Right ventricle myocardium inferior (tissue), 1 donor: Measurements from ENCODE around the gene ST3GAL5. TPM values are rescaled to one million over a fixed set of nuclear protein-coding genes. Genes with fewer than 3 reads are reported as not detected.
A peak's percentile ranks its signal among the peaks of the same experiment; 100 is the strongest.
"Not testable (repeated sequence)": the region's sequence is repeated elsewhere in the genome, so short reads cannot be mapped to it uniquely, and the experiment has no call there.

Experiments
- ATAC-seq: fragments of 200-7000 bp; cut with Tn5 transposase; one replicate; pipeline ENCODE4 v1.9.1; 2020; ENCODE audit warnings: mild to moderate bottlenecking, moderate library complexity
- DNase-seq: peaks from one replicate; pipeline ENCODE4 v3.0.0; 2021; ENCODE audit errors: missing footprints
- intact Hi-C: fragments of 100-400 bp; cut with DNase I; formaldehyde crosslinking; loops from one replicate; pipeline ENCODE4 v1.11.0; 2022
- total RNA-seq: library from RNA; stranded (reverse); fragmentation: NEBNext Ultra II Directional; extraction: Animal tissue kit (Norgen Biotek cat#: 25700); gene quantifications from one replicate; pipeline ENCODE4 v1.2.1, GENCODE V29; 2021
- donor health status: DM: no; HTN: yes; CAD: no; lungs with severe emphysema.

ST3GAL5 gene
- total RNA-seq, 1 donor from 2014 or later: 6.8 TPM

DNA sequence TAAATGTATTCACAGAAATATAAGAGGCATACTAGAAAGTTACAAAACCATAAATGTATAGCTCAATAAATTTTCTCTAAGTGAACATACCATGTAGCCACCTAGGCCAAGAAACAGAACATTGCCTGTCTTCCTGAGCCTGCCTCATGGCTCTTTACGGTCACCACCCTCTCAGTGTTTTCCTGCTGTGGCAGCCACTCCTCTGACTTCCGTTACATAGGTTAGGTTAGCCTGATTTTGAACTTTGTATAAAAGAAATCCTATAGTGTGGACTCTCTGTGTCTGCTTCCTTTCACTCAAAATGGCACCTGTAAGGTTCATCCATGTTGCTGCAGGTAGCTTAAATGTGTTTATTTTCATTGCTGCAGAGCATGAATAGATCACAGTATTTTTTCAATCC, 11.6 kb upstream of the ST3GAL5 start:
- DNase-seq (no peak), ATAC-seq (no peak)
- intact Hi-C loops: no loop called here

DNA sequence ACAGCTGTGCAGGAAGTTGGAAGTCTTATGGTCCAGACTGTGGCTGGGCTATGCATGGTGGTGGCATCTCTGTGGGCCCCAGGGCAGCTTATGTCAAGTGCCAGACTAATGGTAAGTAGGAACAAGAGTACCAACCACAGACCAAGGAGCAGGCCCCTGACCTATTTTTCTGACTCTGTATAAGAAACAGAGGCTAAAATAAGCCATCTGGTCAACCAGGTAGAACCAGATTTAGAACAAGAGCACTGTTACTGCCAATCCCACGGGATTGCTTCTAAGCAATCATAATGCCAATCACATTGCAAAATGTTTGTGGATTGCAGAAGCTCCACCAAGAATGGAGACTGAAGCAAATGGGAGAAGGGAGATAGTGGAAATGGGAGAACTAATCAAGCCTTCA, 11.1 kb upstream of the ST3GAL5 start:
- DNase-seq (no peak), ATAC-seq (no peak)
- intact Hi-C loops: no loop called here

DNA sequence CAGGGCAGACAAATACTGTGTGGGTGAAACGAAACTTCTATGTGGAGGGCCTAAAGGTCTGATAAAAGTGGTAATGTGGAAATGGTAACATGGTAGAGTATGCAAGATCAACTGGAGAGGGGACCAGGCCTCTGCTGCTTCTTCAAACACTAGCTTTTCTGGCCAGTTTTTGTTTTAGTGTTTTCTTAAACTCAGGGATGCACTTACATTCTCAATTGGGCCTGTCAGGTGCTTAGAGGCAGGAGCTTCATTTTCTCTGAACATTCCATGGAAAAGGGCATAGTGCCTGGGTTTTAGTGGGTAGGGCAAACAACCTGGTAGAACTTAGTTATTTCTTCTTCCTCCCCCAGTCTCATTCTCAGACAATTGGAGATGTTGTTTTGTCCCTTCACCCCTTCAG, 10.5 kb upstream of the ST3GAL5 start:
- DNase-seq: no peak
- intact Hi-C loops: no loop called here
- no peak for ATAC-seq

DNA sequence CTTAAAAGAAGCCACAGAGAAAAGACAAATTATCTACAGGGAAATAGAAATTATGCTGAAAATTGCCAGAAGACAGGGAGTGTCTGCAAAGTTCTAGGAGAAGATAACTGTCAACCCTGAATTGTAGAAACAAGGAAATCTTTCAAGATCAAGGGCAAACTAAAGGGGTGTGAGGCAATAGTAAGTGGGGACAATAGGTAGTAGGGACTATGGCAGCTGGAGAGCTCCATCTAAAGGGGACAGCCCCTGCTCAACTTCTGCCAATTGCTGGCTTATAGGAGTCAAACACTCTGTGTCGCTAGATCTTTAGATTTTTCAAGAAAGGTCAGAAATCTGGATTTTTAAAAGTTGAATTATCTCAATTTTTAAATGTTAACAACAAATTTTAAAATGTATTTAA, 10.1 kb upstream of the ST3GAL5 start:
- DNase-seq: no peak
- ATAC-seq: no peak
- intact Hi-C loops: no loop called here

DNA sequence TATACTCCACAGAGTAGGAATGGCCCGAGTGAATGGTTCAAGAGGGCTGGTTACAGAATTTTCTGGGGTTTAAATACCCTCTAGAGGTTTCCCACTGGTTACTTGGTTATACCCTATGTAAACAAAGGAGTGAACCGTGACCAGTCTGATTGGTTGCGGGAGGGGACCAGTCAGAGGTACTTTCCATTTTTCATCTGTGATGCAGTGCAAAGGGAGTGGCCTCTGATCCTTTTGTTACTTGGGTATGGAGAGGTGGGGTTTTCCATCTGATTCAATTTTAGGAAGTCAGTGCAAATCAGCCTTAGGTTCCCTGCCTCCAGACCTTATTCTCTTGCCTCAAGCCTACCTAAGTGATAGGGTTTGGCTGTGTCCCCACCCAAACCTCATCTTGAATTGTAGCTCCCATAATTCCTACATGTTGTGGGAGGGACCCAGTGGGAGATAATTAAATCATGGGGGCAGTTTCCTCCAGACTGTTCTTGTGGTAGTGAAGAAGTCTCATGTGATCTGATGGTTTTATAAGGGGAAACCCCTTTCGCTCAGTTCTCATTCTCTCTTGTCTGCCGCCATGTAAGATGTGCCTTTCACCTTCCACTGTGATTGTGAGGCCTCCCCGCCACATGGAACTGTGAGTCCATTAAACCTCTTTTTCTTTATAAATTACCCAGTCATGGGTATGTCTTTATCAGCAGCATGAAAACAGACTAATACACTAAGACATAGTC, 5.9 kb upstream of the ST3GAL5 start:
- intact Hi-C loops, DNase-seq, ATAC-seq: not testable (repeated sequence)

DNA sequence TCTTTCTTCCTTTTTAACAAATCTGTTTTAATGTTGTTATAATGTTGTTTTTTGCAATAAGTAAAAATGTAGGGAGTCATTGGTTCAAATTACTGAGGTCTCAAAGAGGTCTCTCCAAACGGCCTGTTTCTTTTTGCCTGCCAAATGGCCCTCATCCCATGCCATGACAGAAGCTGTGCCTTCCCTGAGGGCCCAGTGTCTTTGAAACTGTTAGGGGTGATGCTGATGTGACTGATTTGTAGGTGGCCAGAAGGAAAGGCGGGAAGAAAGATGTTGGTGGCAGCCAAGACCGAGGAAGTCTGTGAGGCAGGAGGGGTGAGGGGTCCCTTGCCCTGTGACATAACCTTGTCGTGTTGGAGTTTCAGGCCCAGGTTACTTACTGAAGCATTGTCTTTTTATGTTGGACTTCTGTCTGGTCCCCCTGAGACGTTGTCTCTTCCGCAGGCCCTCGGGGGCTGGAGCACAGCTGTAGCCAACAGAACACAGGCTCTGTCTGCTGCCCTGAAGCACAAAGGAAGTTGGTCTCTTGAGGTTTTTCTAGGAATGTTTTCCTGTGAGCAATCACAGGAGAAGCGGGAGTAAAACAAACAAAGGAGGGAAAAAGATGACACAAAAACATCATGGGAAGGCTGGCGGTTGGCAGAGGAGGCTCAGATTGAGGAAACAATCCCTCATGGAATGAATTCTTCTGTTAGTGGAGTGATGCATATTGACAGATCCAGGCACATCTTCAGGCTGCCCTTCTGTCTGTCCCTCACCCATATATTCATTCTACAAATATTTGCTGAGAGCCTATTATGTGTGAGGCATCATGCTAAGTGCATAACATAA, 4.9 kb upstream of the ST3GAL5 start:
- intact Hi-C loops: no loop called here
- ATAC-seq: no peak
- DNase-seq: no peak

DNA sequence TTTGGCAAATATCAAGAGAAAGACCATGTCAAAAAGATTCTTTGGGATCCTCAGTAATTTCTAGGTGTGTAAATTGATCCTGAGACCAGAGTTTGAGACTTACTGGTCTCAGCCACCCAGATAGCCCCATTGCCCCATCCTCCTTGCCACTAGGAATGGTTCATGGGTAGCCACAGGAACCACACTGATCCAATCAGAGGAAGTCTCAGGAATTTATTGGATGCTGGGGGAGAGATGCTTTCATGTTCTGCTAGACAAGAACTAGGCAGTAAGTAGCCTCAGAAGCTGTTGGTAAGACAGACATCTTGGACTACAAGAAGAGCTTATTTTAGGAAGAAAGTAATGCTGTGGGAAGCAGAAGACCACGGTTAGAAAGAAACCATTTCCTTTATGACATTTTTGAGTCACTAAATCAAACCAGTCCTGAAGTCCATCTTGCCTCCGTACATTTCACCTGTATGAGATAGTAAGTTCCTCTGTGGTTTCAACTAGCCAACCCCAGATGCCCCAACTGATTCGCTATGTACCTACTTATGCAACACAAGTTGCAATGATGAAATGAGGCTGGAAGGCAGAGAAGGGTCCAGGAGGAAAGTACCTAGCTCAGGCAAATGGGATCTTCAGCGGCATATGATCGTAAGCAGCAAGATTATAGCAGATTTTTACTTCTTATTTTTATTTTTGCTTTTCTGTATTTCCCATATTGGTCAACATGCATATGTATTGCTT, 3.6 kb upstream of the ST3GAL5 start:
- ATAC-seq (no peak), DNase-seq (no peak)
- intact Hi-C loops: no loop called here

DNA sequence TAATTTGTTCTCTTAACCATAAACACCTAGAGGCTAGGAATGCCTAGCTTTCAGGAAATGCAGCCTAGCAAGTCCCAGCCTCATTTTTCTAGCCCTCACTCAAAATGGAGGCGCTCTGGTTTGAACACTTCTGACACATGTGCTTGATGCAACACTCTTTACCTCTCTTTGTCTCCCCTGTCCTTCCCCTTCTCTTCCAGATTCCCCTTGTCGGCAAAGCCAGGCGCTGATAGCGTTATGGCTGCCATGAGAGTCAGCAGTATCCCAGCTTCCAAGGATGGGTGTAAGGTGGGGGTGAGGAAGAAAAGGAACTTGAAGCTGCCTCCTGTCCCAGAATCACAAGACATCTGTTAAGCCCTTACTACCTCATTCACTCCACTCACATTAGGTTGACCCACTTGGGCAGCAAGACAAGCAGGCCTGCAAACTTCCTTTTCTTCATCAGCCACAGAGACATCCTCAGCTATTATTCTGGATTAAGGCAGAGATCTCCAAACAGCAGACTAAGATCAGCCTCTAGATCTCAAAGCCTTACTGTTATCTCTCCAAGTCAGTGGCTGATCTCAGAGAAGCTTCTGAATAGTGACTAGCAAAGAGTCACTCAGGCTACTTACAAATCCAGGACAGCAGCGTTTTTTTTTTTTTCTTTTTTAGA, 1.9 kb upstream of the ST3GAL5 start:
- ATAC-seq (no peak), DNase-seq (no peak)
- intact Hi-C loops: no loop called here

DNA sequence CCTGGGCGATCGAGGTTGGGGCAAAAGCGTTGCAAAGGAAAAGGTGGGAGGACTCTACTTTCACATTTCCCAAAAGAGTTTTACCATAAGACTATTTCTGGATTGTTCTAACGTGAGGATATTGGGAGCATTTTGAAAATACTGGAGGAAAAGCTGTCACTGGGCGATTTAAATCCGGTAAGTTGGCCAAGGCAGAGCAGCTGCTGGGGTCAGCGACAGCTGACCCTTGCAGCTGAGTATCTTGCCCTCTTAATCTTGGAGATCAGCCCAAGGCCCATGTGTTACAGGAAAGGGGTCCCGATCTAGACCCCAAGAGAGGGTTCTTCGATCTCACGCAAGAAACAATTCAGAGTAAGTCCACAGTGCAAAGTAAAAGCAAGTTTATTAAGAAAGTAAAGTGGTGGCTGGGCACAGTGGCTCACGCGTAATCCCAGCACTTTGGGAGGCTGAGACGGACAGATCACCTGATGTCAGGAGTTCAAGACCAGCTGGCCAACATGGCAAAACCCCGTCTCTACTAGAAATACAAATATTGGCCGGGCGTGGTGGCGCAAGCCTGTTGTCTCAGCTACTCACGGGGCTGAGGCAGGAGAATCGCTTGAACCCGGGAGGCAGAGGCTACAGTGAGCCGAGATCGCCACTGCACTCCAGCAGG, 964 bp upstream of the ST3GAL5 start:
- ATAC-seq: no peak
- intact Hi-C loops: loop anchor here (1.0 to 5.0 kb wide), 4 partner anchors 33 to 189 kb away; no protein-coding TSS in a partner anchor
- no peak for DNase-seq

DNA sequence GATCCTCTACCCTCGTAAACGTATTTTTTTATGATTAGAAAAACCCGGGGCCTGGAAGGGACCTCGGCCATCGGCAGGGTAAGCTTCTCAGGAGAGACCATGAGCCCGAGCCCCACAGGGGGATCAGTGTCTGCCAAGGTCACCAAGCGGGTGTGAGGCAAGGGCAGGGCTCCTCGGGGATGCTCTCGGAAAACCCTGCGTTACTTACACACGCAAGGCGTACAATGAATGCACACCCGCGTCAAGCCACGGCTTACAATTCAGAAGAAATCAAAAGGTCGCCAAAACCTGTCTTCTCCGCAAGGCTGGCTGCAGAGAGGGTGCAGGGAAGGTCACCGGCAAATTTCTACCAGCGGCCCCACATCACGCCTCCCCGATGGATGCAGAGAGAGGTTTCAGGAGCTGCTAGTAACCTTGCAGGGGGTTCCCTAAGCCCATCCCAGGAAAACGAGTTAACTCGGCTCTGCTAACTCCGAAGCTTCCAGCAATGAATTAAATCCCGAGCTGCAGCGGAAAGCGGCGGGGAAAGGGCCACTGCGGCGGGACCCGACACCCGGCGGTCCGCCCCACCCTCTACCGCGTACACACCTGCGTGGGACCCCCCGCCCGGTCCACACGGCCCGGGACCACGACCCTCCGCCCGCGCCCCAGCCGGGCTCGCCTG, 638 bp downstream of the ST3GAL5 start:
- intact Hi-C loops: loop anchor here (2.0 to 5.0 kb wide), 3 partner anchors 34 to 191 kb away; no protein-coding TSS in a partner anchor
- no peak for DNase-seq

DNA sequence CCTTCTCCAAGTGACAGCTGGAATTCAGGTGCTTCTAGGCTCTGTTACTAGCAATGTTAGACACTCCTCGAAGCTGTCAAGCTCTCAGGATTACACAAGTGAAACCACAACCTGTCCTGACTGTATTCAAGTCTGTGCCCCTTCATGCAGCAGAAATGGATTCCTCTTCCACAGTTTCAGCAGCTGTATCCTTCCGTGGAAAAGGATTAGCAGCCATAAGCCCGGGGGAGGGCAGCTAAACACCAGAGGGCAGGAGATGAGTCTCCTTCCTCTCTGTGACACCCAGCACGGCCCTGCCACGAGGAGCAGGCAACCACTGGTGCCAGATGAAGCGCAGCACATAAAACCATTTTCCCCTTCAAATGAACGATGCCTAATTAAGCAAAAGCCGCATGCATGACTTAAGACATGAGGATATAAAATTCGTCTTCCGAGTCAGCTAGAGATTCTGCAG, 1.2 kb downstream of the ST3GAL5 start:
- ATAC-seq (peak; percentile 43), DNase-seq (peak; percentile 78)
- intact Hi-C loops: loop anchor here (2.0 to 5.0 kb wide), 3 partner anchors 35 to 191 kb away; no protein-coding TSS in a partner anchor

More for the DNA sequence above, 638 bp downstream of the ST3GAL5 start:
- ATAC-seq: no peak

DNA sequence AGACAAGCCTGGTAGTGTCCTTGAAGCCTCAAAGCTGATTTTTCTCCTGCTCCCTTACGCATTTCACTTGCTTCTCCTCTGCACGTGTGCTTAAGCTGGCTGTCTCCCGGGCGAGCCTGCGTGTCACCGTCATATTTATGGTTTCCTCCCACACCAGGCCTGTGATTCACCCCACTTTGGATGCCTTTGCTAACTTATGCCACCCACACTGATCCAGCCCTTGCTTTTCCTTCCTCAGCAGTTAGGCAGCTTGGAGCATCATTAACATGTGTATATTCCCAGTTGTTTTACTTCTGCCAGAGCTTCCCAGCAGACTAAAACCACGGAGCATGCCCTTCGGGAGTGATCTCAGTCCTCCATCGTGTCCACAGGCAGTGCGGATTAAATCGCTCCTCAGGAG, 2.2 kb downstream of the ST3GAL5 start:
- ATAC-seq (no peak), DNase-seq (no peak)
- intact Hi-C loops: loop anchor here (5.0 kb wide), 2 partner anchors 36 to 59 kb away; no protein-coding TSS in a partner anchor

DNA sequence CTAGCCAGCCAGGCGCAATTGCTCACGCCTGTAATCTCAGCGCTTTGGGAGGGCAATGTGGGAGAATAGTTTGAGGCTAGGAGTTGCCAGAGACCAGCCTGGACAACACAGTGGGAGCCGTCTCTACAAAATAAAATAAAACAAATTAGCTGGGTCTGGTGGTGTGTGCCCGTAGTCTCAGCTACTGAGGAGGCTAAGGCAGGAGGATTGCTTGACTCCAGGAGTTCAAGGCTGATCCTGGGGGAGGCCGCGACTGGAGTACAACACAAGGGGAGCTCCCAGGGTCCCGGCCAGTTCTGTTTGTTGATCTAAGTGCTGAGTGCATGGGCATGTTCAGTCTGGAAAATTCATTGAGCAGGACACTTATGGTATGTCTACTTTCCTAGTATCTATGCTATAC, 2.6 kb downstream of the ST3GAL5 start:
- DNase-seq (no peak), ATAC-seq (no peak)
- intact Hi-C loops: loop anchor here (5.0 kb wide), 2 partner anchors 36 to 59 kb away; no protein-coding TSS in a partner anchor

DNA sequence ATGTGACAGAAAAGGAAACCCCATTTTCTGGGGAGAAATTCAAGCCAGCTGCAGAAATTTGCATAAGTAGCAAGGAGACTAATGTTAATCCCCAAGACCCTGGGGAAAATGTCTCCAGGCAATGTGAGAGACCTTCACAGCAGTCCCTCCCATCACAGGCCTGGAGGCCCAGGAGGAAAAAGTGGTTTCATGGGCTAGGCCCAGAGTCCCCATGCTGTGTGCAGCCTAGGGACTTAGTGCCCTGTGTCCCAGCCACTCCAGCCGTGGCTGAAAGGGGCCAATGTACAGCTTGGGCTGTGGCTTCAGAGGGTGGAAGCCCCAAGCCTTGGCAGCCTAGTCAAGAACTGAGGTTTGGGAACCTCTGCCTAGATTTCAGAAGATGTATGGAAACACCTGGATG, 7.0 kb downstream of the ST3GAL5 start:
- ATAC-seq, DNase-seq, intact Hi-C loops: not testable (repeated sequence)

DNA sequence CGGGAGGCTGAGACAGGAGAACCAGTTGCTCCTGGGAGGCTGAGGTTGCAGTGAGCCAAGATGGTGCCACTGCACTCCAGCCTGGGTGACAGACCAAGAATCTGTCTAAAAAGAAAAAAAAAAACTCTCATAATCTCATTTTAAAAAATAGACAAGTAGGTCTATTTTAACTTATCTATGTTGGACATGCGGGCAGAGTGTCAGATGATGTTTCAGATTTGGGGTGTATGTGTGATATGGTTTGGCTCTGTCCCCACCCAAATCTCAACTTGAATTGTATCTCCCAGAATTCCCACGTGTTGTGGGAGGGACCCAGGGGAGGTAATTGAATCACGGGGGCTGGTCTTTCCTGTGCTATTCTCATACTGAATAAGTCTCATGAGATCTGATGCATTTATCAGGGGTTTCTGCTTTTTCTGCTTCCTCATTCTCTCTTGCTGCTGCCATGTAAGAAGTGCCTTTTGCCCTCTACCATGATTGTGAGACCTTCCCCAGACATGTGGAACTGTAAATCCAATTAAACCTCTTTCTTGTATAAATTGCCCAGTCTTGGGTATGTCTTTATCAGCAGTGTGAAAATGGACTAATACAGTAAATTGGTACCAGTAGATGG, 8.0 kb downstream of the ST3GAL5 start:
- intact Hi-C loops, DNase-seq, ATAC-seq: not testable (repeated sequence)

DNA sequence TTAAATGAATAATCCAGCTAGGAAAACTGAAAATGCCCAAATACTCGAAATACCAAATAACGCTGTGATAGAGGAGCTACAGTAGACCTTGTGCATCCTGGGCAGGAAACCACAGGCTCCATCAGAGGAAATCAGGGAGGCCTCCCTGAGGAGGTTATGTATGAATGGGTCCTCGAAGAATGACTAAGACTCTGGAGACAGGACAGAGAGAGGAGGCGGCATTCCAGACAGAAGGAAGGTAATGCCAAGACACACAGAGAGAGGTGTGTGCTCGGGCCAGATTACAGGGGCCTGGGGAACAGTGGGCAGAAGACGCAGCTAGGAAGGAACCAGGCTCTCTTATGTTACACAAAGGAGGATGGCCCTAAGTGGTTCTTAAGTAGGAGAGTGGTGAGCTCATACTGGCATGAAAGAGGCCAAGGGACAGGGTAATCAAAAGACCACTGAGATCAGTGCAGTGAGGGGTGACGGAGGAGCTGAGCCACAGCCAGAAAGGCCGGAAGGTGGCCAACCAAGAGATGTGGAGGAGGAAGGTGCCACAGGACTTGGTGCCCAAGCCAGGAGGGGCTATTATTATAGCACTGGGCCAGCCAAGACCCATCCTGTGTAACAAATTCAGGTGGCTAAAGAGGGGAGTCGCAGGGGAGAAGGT, 9.9 kb downstream of the ST3GAL5 start:
- intact Hi-C loops: no loop called here
- DNase-seq (no peak), ATAC-seq (no peak)
